Amniotic stem cell (primary cell): ENCODE results near the gene CIAO1.
"Not testable (repeated sequence)": the region's sequence is repeated elsewhere in the genome, so short reads cannot be mapped to it uniquely, and the experiment has no call there.

ENCODE experiments used
- DNase-seq: peaks from one replicate; lab custom pipeline; 2025; lab: John Stamatoyannopoulos, UW

CIAO1 gene

GRCh38 chr2:96265840-96266679, at the start of gene CIAO1, which contains the start of gene TMEM127:
Gene CIAO1, plus strand, starts transcription at chr2:96266225. Its CDS starts 126 bp downstream, at chr2:96266351.
Gene TMEM127, minus strand, starts transcription at chr2:96265997. Its CDS starts 616 bp downstream, at chr2:96265381.
- DNase-seq, result peak; percentile 98

- no peak for DNase-seq
Measured at GRCh38 chr2:96218508-96219131, 47.4 kb upstream of the CIAO1 start.

GRCh38 chr2:96219959-96220358, 46.1 kb upstream of the CIAO1 start:
- not testable (repeated sequence) for DNase-seq

- DNase-seq, result not testable (repeated sequence)
Measured at GRCh38 chr2:96221106-96221505, 44.9 kb upstream of the CIAO1 start.

- no peak for DNase-seq
Measured at GRCh38 chr2:96225016-96225533, 41.0 kb upstream of the CIAO1 start.

GRCh38 chr2:96231316-96231715, 34.7 kb upstream of the CIAO1 start:
- no peak for DNase-seq

GRCh38 chr2:96233436-96233835, 32.6 kb upstream of the CIAO1 start:
- DNase-seq, result no peak

GRCh38 chr2:96233880-96234316, 32.1 kb upstream of the CIAO1 start:
- no peak for DNase-seq

- DNase-seq, result no peak
Measured at GRCh38 chr2:96236882-96237281, 29.1 kb upstream of the CIAO1 start.

GRCh38 chr2:96238266-96238665, 27.8 kb upstream of the CIAO1 start:
- DNase-seq, result no peak

- DNase-seq, result no peak
Measured at GRCh38 chr2:96239091-96239490, 26.9 kb upstream of the CIAO1 start.

GRCh38 chr2:96239745-96240264, 26.2 kb upstream of the CIAO1 start:
- DNase-seq, result no peak

- DNase-seq, result no peak
Measured at GRCh38 chr2:96240341-96241038, 25.5 kb upstream of the CIAO1 start.

- DNase-seq, result no peak
Measured at GRCh38 chr2:96241227-96241626, 24.8 kb upstream of the CIAO1 start.

GRCh38 chr2:96241900-96242611, 24.0 kb upstream of the CIAO1 start:
- peak; percentile 24 for DNase-seq

- DNase-seq, result no peak
Measured at GRCh38 chr2:96243843-96244242, 22.2 kb upstream of the CIAO1 start.

- DNase-seq, result no peak
Measured at GRCh38 chr2:96245609-96246390, 20.2 kb upstream of the CIAO1 start.

- DNase-seq, result no peak
Measured at GRCh38 chr2:96247009-96247408, 19.0 kb upstream of the CIAO1 start.

- DNase-seq, result no peak
Measured at GRCh38 chr2:96247896-96248295, 18.1 kb upstream of the CIAO1 start.

GRCh38 chr2:96248624-96249023, 17.4 kb upstream of the CIAO1 start:
- no peak for DNase-seq

GRCh38 chr2:96249654-96250053, 16.4 kb upstream of the CIAO1 start:
- peak; percentile 55 for DNase-seq
